Vagina (tissue), 2 donors: Measurements from ENCODE around the gene MBOAT2.

Source experiments
- CTCF ChIP-seq, 3 experiments: fragments of 450-650 bp in 2 of 3; fragments of 200-600 bp in 1 of 3; sonication (generic) in 1 of 3; IDR thresholded peaks; one replicate each; pipeline ENCODE4 v1.5.1; 2017 to 2019; ENCODE audit warnings: antibody characterized with exemption in 3 of 3, mild to moderate bottlenecking in 2 of 3, moderate library complexity in 2 of 3
- POLR2A ChIP-seq, 2 donors: fragments of 450-650 bp; IDR thresholded peaks; one replicate each; pipeline ENCODE4 v1.6.1; 2017; ENCODE audit warnings: antibody characterized with exemption in 2 of 2, mild to moderate bottlenecking in 2 of 2, moderate library complexity in 2 of 2

DNA sequence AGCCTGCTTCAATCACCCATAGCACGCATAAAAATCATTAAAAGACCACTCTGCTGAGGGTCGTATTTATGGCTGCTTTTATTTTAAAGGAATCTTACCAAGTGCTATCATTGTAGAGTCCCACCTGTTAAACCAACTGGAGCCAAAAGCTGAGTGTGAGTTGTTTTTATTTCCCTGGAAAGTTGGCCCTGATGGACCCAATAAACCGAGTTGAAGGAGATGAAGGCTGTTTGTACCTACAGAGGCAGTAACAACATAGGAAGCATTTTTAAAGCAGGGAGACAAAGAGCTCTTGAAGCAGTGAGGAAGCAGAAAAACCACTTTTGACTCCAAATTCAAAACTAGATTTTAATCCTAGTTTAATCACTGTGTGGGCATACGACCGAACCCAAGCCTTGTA is 6.4 kb downstream of the MBOAT2 start:
- TF ChIP-seq POLR2A (IDR thresholded peaks at IDR 0.05) (no peak), CTCF (IDR thresholded peaks at IDR 0.05) (no peak)
